ENCODE data around the gene SMARCD3.

SMARCD3 gene

DNA sequence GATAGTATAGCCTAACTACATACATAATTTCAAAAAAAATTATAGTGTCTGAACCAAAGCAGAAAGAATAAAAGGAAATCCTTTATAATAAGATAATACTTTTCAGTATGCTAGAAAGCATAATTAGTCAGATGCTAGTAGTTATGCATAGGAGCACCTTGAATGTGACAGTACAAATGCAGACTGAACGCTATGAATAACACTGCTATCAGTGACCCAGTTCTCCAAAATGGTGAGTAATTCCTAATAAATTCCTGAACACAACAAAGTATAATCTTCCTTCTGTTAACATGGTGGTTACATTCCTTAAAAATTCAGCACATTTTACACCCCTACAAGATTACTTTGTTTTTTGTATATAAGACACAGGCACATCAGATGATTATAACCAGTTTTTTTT is 17.4 kb downstream of the SMARCD3 start:
- no peak for TF ChIP-seq MYC (IDR thresholded peaks at IDR 0.05; ENCODE audit: low read depth, low read length)
- TF ChIP-seq, protein P1, sequence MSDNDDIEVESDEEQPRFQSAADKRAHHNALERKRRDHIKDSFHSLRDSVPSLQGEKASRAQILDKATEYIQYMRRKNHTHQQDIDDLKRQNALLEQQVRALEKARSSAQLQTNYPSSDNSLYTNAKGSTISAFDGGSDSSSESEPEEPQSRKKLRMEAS (IDR thresholded peaks at IDR 0.05; ENCODE audit: low read depth, low read length): no peak
- TF ChIP-seq, protein P2, sequence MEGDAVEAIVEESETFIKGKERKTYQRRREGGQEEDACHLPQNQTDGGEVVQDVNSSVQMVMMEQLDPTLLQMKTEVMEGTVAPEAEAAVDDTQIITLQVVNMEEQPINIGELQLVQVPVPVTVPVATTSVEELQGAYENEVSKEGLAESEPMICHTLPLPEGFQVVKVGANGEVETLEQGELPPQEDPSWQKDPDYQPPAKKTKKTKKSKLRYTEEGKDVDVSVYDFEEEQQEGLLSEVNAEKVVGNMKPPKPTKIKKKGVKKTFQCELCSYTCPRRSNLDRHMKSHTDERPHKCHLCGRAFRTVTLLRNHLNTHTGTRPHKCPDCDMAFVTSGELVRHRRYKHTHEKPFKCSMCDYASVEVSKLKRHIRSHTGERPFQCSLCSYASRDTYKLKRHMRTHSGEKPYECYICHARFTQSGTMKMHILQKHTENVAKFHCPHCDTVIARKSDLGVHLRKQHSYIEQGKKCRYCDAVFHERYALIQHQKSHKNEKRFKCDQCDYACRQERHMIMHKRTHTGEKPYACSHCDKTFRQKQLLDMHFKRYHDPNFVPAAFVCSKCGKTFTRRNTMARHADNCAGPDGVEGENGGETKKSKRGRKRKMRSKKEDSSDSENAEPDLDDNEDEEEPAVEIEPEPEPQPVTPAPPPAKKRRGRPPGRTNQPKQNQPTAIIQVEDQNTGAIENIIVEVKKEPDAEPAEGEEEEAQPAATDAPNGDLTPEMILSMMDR (IDR thresholded peaks at IDR 0.05; ENCODE audit: low read depth, low read length): no peak
- no peak for TF ChIP-seq POLR2A (IDR thresholded peaks at IDR 0.05; ENCODE audit: extremely low read depth, insufficient read length)
- no peak for DNase-seq (ENCODE audit: low read depth)
- no peak overlapping the region for H3K4me3 ChIP-seq (ENCODE audit: low read depth, low read length)

DNA sequence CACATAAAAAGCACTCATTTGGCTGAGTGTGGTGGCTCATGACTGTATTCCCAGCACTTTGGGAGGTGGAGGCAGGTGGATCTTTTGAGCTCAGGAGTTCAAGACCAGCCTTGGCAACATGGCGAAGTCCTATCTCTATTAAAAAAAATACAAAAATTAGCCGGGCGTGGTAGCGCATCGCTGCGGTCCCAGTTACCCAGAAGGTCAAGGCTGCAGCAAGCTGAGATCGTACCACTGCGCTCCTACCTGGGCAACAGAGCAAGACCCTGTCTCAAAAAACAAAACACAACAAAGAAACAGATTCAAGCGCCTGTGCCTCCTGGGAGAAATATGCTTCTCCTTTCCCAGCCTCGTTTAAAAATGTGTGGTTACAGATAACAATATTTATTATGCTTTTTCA is 19.2 kb downstream of the SMARCD3 start:
- TF ChIP-seq MYC (IDR thresholded peaks at IDR 0.05; ENCODE audit: low read depth, low read length): no peak
- TF ChIP-seq, protein P1 (IDR thresholded peaks at IDR 0.05; ENCODE audit: low read depth, low read length): no peak
- TF ChIP-seq, protein P2 (IDR thresholded peaks at IDR 0.05; ENCODE audit: low read depth, low read length): no peak
- TF ChIP-seq POLR2A (IDR thresholded peaks at IDR 0.05; ENCODE audit: extremely low read depth, insufficient read length): no peak
- DNase-seq (ENCODE audit: low read depth): no peak
- H3K4me3 ChIP-seq (ENCODE audit: low read depth, low read length): no peak overlapping the region

DNA sequence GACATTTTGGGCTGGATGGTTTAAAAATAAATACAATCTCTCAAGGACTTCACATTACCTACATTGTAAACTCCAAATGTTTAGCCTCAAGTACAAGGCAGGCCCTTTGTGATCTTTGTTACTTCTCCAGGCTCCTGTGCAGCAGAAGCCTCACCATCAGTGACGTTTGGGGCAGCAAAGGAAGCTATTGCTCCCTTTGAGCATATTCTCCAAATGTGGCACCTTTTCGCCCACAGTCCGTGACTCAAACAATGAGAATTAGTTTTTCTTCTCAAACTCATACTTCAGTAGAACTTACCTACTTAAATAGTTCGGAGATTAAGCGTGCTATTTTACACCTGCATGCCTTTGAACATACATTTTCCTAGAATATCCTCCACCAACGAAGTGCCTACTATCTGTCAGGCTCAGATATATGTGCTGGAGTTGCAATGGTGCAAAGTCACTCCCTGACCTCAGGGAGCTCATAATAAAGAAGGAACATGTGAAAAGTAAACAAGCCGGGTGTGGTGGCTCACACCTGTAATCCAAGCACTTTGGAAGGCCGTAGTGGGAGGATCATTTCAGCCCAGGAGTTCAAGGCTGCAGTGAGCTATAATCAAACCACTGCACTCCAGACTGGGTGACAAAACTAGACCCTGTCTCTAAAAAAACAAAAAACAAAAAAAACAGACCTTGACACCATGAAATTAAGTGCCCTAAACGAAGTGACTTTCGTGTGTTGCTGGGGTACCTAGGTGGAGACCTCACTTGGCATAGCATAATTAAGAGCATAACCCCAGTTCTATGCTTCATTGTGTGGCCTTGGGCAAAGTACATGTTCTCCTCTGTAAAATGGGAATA is 20.2 kb downstream of the SMARCD3 start:
- peak overlapping the region; percentile 89 for H3K4me3 ChIP-seq (ENCODE audit: low read depth, low read length)
- TF ChIP-seq MYC (IDR thresholded peaks at IDR 0.05; ENCODE audit: low read depth, low read length) (no peak), POLR2A (IDR thresholded peaks at IDR 0.05; ENCODE audit: extremely low read depth, insufficient read length) (no peak)
- TF ChIP-seq, protein P2 (IDR thresholded peaks at IDR 0.05; ENCODE audit: low read depth, low read length): no peak
- TF ChIP-seq, protein P1 (IDR thresholded peaks at IDR 0.05; ENCODE audit: low read depth, low read length): no peak
- no peak for DNase-seq (ENCODE audit: low read depth)

DNA sequence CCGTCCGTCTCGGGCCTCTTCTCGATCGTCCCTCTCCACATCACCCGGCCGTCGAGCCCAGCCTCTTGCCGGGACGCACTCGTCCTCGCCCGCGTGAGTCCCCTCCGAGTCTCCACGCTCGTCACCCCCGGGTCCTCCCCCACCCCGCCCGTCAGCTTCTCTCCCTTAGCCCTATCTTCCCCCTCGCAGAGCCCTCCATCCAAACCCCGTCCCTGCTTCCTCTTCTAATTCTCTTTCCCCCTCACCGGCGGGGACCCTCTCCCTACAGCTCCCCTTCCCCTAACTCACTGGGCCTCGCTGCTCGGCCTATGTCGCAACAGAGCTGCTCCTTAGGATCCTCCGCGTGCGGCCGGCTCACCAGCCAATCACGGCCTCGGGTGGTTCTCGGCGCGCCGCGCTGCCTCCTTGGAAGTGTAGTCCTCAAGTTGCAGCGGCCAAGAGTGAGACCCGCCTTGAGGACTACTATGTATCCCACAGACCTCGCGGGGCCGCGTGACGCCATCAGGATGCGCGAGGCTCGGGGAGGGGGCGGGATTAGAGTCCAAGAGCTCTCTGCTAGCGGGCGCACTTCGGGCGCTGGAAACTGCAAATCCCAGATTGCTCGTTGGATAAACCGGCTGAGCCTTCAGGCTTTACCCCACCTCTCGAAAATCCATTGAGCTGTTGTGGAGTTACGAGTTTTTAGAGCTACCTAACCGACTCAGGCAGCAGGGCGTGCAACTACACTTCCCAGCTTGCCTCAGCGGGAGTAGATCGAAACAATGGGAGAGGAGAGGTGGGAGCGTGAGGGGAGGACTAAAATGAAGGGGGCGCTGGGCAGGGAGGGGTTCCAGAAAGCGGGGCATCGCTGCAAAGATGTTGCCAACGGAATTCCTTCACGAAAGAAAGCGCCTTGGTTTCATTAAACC is 21.4 kb downstream of the SMARCD3 start, which contains the start of gene ABCF2:
ABCF2 (minus strand) TSS at position 331 of the 908 bp plus-strand sequence. CDS start 747 bp downstream, outside the sequence.
- peak; percentile 74 for TF ChIP-seq POLR2A (IDR thresholded peaks at IDR 0.05; ENCODE audit: extremely low read depth, insufficient read length)
- TF ChIP-seq, protein P2 (IDR thresholded peaks at IDR 0.05; ENCODE audit: low read depth, low read length): no peak
- TF ChIP-seq MYC (IDR thresholded peaks at IDR 0.05; ENCODE audit: low read depth, low read length): peak; percentile 95
- TF ChIP-seq, protein P1 (IDR thresholded peaks at IDR 0.05; ENCODE audit: low read depth, low read length): peak; percentile 83
- H3K4me3 ChIP-seq (ENCODE audit: low read depth, low read length): peak within 1 kb of the TSS; percentile 93
- DNase-seq (ENCODE audit: low read depth): peak; percentile 100

DNA sequence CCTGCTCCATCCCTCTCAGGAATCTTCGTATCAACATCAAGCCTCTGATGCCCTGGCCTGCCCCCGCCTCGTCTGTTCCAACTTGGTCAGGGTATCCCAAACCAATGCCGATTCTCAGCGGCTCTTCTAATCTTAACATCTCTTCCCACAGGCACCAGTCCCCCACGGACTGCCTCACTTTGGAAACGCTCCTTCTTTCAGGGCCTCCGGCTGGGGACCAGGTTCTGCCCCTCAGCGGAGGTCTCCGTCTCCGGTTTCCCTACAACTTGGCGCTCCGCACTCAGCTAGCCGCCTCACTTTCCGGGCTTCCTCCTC is 22.0 kb downstream of the SMARCD3 start:
- no peak for DNase-seq (ENCODE audit: low read depth)
- no peak for TF ChIP-seq POLR2A (IDR thresholded peaks at IDR 0.05; ENCODE audit: extremely low read depth, insufficient read length)
- H3K4me3 ChIP-seq (ENCODE audit: low read depth, low read length): peak overlapping the region; percentile 93

All from NB4 (cell line).